DOHH2 (cell line): ENCODE measurements around the gene FAM229A.
"Not testable (repeated sequence)": the region's sequence is repeated elsewhere in the genome, so short reads cannot be mapped to it uniquely, and the experiment has no call there.

Source experiments
- H3F3A ChIP-seq: fragments of 200-600 bp; sonication (generic), shearing (Covaris generic); 2 replicates; pipeline ENCODE4 v1.6.0; 2016; ENCODE audit warnings: antibody characterized with exemption, mild to moderate bottlenecking; ENCODE audit not compliant: control insufficient read depth, insufficient read depth
- H3K27ac ChIP-seq: fragments of 200-600 bp; sonication (generic); 2 replicates; pipeline ENCODE4 v1.5.1; 2014; ENCODE audit warnings: low read depth, mild to moderate bottlenecking, low read length, moderate library complexity
- H3K27me3 ChIP-seq: fragments of 200-600 bp; sonication (generic); 2 replicates; pipeline ENCODE4 v1.6.1; 2014; ENCODE audit warnings: mild to moderate bottlenecking, low read length, mixed read lengths; ENCODE audit not compliant: control insufficient read depth
- H3K36me3 ChIP-seq: fragments of 200-600 bp; sonication (generic); 2 replicates; pipeline ENCODE4 v1.6.1; 2014; ENCODE audit warnings: mild to moderate bottlenecking, low read length, moderate library complexity, mixed read lengths; ENCODE audit not compliant: control insufficient read depth
- H3K4me1 ChIP-seq: fragments of 200-600 bp; sonication (generic); 2 replicates; pipeline ENCODE4 v1.6.1; 2014; ENCODE audit warnings: mild to moderate bottlenecking, low read length, mixed read lengths; ENCODE audit not compliant: control insufficient read depth
- H3K4me2 ChIP-seq: fragments of 200-600 bp; sonication (generic); 2 replicates; pipeline ENCODE4 v1.6.0; 2014; ENCODE audit warnings: mild to moderate bottlenecking, low read length, moderate library complexity
- H3K4me3 ChIP-seq: fragments of 200-600 bp; sonication (generic); 2 replicates; pipeline ENCODE4 v1.5.1; 2014; ENCODE audit warnings: mild to moderate bottlenecking, low read length, mixed read lengths
- H3K79me2 ChIP-seq: fragments of 200-600 bp; sonication (generic); 2 replicates; pipeline ENCODE4 v1.6.1; 2014; ENCODE audit warnings: mild to moderate bottlenecking, low read length, mixed read lengths; ENCODE audit not compliant: control insufficient read depth
- H3K9me2 ChIP-seq: fragments of 200-600 bp; sonication (generic); replicated peaks from 2 replicates; pipeline ENCODE4 v1.6.1; 2014; ENCODE audit warnings: mild to moderate bottlenecking, low read length, mixed read lengths; ENCODE audit not compliant: control insufficient read depth
- H3K9me3 ChIP-seq: fragments of 200-600 bp; sonication (generic); 2 replicates; pipeline ENCODE4 v1.6.1; 2014; ENCODE audit warnings: antibody characterized with exemption, low read length, mixed read lengths; ENCODE audit not compliant: control insufficient read depth, insufficient read depth
- H4K20me1 ChIP-seq: fragments of 200-600 bp; sonication (generic); 2 replicates; pipeline ENCODE4 v1.6.0; 2014; ENCODE audit warnings: low read depth, mild to moderate bottlenecking, antibody characterized with exemption, low read length, moderate library complexity; ENCODE audit not compliant: control insufficient read depth, insufficient read depth
- EZH2phosphoT487 ChIP-seq: fragments of 200-600 bp; sonication (generic); IDR thresholded peaks from 2 replicates; pipeline ENCODE4 v1.6.1; 2017; ENCODE audit warnings: borderline replicate concordance, mild to moderate bottlenecking, antibody characterized with exemption, low read length, moderate library complexity, mixed read lengths
- TF ChIP-seq, protein P1 (sequence below): fragments of 200-600 bp; sonication (generic); IDR thresholded peaks from one replicate; pipeline ENCODE4 v1.5.1; 2014; ENCODE audit warnings: antibody characterized with exemption, mild to moderate bottlenecking, low read depth, low read length; ENCODE audit not compliant: poor library complexity, severe bottlenecking

The FAM229A gene

GRCh38 chr1:32358435-32358834 lies 3.9 kb downstream of the FAM229A start:
- Histone ChIP-seq H3K9me2 (no peaks in the 10 kb centered on the region), H3F3A (peaks cover 10% of the 10 kb centered on the region), H3K4me2 (no peak overlapping the region), H3K27ac (no peak overlapping the region), H3K4me3 (no peak overlapping the region), H4K20me1 (no peaks in the 10 kb centered on the region), H3K27me3 (no peaks in the 10 kb centered on the region), H3K4me1 (peaks cover 29% of the 10 kb centered on the region), H3K36me3 (0 out of 2 replicates have a peak, but pooled peaks cover 2% of the 10 kb centered on the region), H3K79me2 (no peaks in the 10 kb centered on the region), H3K9me3 (no peaks in the 10 kb centered on the region)
- TF ChIP-seq EZH2phosphoT487 = no peak
- TF ChIP-seq, protein P1, sequence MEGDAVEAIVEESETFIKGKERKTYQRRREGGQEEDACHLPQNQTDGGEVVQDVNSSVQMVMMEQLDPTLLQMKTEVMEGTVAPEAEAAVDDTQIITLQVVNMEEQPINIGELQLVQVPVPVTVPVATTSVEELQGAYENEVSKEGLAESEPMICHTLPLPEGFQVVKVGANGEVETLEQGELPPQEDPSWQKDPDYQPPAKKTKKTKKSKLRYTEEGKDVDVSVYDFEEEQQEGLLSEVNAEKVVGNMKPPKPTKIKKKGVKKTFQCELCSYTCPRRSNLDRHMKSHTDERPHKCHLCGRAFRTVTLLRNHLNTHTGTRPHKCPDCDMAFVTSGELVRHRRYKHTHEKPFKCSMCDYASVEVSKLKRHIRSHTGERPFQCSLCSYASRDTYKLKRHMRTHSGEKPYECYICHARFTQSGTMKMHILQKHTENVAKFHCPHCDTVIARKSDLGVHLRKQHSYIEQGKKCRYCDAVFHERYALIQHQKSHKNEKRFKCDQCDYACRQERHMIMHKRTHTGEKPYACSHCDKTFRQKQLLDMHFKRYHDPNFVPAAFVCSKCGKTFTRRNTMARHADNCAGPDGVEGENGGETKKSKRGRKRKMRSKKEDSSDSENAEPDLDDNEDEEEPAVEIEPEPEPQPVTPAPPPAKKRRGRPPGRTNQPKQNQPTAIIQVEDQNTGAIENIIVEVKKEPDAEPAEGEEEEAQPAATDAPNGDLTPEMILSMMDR = no peak

- Histone ChIP-seq H3K4me1 (peaks cover 34% of the 10 kb centered on the region), H3K36me3 (no peaks in the 10 kb centered on the region), H3K27ac (no peak overlapping the region), H3F3A (0 out of 2 replicates have a peak, but pooled peaks cover 5% of the 10 kb centered on the region), H3K4me2 (no peak overlapping the region), H3K9me3 (no peaks in the 10 kb centered on the region), H4K20me1 (no peaks in the 10 kb centered on the region), H3K27me3 (no peaks in the 10 kb centered on the region), H3K4me3 (no peak overlapping the region), H3K79me2 (no peaks in the 10 kb centered on the region), H3K9me2 (no peaks in the 10 kb centered on the region)
- TF ChIP-seq, protein P1 = no peak
- no peak for TF ChIP-seq EZH2phosphoT487
Observed at GRCh38 chr1:32357614-32358013, 4.7 kb downstream of the FAM229A start.

DNA sequence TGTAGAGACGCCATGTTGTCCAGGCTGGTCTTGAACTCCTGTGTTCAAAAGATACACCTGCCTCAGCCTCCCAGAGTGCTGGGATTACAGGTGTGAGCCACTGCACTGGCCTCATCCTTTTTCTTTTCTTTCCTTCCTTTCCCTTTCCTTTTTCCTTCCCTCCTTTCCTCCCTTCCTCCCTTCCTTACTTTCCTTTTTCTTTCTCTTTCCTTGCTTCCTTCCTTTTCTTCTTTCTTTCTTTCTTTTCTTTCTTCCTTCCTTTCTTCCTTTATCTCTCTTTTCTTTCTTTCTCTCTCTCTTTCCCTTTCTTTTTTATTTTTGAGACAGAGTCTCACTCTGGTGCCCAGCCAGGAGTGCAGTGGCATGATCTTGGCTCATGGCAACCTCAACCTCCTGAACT lies 5.8 kb downstream of the FAM229A start:
- Histone ChIP-seq H3K4me3 (no peak overlapping the region), H3K4me2 (no peak overlapping the region), H3K36me3 (no peaks in the 10 kb centered on the region), H3K4me1 (peaks cover 38% of the 10 kb centered on the region), H3K79me2 (no peaks in the 10 kb centered on the region), H4K20me1 (no peaks in the 10 kb centered on the region), H3K9me2 (no peaks in the 10 kb centered on the region), H3F3A (0 out of 2 replicates have a peak, but pooled peaks cover 4% of the 10 kb centered on the region), H3K27ac (no peak overlapping the region), H3K9me3 (no peaks in the 10 kb centered on the region), H3K27me3 (no peaks in the 10 kb centered on the region)
- no peak for TF ChIP-seq EZH2phosphoT487
- TF ChIP-seq, protein P1 = no peak

- H4K20me1 ChIP-seq, H3K79me2 ChIP-seq, H3F3A ChIP-seq, H3K4me3 ChIP-seq, H3K36me3 ChIP-seq, H3K27ac ChIP-seq, H3K9me3 ChIP-seq, H3K4me2 ChIP-seq, H3K9me2 ChIP-seq, H3K27me3 ChIP-seq: not testable (repeated sequence)
- peaks cover 37% of the 10 kb centered on the region for H3K4me1 ChIP-seq
Observed at GRCh38 chr1:32355778-32356177, 6.5 kb downstream of the FAM229A start.
